Tibial nerve (tissue), 4 donors: ENCODE data around the gene KRTAP5-5.

Experiments
- CTCF ChIP-seq, 5 experiments: fragments of 200-600 bp in 3 of 5; fragments of 450-650 bp in 2 of 5; sonication (generic) in 3 of 5; IDR thresholded peaks; one replicate each; pipeline ENCODE4 v1.5.1; 2016 to 2019; ENCODE audit warnings: antibody characterized with exemption in 5 of 5, mild to moderate bottlenecking in 3 of 5, moderate library complexity in 2 of 5
- EP300 ChIP-seq, 2 donors: sonication (generic); formaldehyde crosslinking; IDR thresholded peaks; one replicate each; pipeline ENCODE4 v1.6.1; 2017; ENCODE audit warnings: antibody characterized with exemption in 2 of 2, mild to moderate bottlenecking in 1 of 2
- POLR2A ChIP-seq, 2 donors: fragments of 450-650 bp; IDR thresholded peaks; one replicate each; pipeline ENCODE4 v1.6.1; 2017; ENCODE audit warnings: antibody characterized with exemption in 2 of 2, mild to moderate bottlenecking in 2 of 2, moderate library complexity in 2 of 2

DNA sequence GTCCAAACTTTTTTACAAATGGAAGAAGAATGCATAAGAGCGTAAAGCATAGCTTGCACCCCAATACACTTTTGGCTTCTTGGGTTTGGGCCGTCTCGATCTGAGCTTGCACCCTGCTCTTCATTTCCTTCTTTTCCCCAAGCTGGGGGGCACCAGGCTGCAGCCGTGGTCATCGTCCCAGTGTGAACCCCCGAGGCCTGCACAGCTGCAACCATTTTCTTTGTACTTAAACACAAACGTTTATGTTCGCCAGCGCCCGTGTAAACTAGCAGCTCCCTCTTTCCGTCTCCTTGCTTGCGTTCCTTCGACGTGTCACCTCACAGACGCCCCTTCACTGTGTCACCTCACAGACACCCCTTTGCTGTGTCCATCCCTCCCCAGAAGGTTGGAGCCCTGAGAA, 10.1 kb downstream of the KRTAP5-5 start:
- TF ChIP-seq CTCF (IDR thresholded peaks at IDR 0.05) (no peak), POLR2A (IDR thresholded peaks at IDR 0.05) (no peak), EP300 (IDR thresholded peaks at IDR 0.05) (no peak)
